Measurements from ENCODE around the gene TUBB4A.
"Not testable (repeated sequence)": the region's sequence is repeated elsewhere in the genome, so short reads cannot be mapped to it uniquely, and the experiment has no call there.

TUBB4A gene

GRCh38 chr19:6501740-6502648 lies at the start of gene TUBB4A:
Gene TUBB4A (minus strand): TSS chr19:6502309. CDS start chr19:6502212, 97 bp downstream.
- H3K4me3 ChIP-seq (ENCODE audit: low read depth, low read length) = peak within 1 kb of the TSS; percentile 47
- DNase-seq (ENCODE audit: low read depth) = no peak
- TF ChIP-seq CTCF (IDR thresholded peaks at IDR 0.05; ENCODE audit: low read depth, low read length, missing control alignments) = peak; percentile 12

GRCh38 chr19:6551091-6551490 lies 49.0 kb upstream of the TUBB4A start:
- TF ChIP-seq CTCF (IDR thresholded peaks at IDR 0.05; ENCODE audit: low read depth, low read length, missing control alignments) = no peak
- DNase-seq (ENCODE audit: low read depth) = no peak
- no peak overlapping the region for H3K4me3 ChIP-seq (ENCODE audit: low read depth, low read length)

DNA sequence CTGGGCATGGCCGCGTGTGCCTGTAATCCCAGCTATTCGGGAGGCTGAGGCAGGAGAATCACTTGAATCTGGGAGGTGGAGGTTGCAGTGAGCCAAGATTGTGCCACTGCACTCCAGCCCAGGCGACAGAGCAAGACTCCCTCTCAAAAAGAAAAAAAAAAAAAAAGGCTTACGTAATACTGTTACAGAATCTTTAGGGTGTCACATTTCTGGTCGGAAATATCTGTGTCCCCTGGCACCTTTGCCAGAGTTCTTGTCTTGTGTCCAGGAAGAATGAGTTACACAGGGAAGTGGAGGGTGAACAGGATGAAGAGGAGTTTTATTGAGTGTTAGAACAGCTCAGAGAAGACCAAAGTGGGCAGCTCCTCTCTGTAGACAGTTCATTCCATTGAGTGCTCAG lies 48.6 kb upstream of the TUBB4A start:
- DNase-seq (ENCODE audit: low read depth); H3K4me3 ChIP-seq (ENCODE audit: low read depth, low read length): not testable (repeated sequence)

DNA sequence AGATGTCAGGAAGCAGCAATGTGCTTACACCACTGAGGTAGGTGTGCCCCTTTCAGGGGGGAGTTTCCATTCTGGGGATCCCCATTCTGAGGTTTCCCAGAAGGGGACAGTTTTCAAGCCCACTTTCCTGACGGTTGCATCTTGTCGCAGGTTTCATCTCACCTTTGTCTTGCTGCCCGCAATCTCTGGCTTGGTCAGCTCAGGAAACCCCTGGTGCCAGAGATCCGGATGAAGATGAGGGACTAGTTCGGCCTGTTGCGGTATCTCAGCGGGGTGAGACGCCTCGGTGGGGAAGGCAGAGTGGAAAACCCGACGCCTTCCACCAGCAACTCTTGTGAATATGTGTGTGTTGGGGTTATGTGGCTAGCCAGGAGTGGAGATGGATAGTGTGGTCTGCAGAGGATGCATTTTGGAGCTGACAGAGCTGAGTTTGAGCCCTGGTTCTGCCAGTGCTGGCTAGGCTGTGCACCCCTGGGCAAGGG lies 41.8 kb upstream of the TUBB4A start:
- TF ChIP-seq CTCF (IDR thresholded peaks at IDR 0.05; ENCODE audit: low read depth, low read length, missing control alignments) = no peak

DNA sequence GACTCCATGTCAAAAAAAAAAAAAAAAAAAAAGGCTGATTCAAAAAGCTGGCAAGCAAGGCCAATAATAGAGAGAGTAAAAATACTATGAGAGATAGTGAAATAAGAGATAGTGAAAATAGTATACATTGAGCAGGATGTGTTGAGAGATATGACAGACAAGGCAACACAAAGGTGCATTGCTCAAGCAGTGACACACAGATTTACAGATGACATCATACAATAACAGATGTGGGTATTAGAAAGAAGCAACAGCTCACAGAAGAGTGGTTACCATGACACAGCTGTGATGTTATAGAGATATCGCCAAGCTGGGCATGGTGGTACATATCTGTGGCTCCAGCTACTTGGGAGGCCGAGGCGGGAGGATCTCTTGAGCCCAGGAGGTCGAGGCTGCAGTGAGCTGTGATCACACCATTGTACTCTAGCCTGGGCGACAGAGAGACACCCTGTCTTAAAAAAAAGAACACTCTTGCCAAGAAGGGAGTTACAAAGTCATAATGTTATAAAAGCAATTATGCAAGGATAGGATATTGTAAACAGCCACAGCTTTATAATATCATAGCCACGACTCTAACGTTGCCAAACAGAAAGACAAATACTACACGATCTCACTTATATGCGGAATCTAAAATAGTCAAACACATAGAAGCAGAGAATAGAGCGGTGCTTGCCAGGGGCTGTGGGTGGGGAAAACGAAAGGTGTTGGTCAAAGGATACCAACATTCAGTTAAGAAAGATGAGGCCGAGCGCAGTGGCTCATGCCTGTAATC lies 39.0 kb upstream of the TUBB4A start:
- no peak overlapping the region for H3K4me3 ChIP-seq (ENCODE audit: low read depth, low read length)
- TF ChIP-seq CTCF (IDR thresholded peaks at IDR 0.05; ENCODE audit: low read depth, low read length, missing control alignments) = no peak
- DNase-seq (ENCODE audit: low read depth) = no peak

More for the DNA sequence above, 41.8 kb upstream of the TUBB4A start:
- no peak overlapping the region for H3K4me3 ChIP-seq (ENCODE audit: low read depth, low read length)
- no peak for DNase-seq (ENCODE audit: low read depth)

DNA sequence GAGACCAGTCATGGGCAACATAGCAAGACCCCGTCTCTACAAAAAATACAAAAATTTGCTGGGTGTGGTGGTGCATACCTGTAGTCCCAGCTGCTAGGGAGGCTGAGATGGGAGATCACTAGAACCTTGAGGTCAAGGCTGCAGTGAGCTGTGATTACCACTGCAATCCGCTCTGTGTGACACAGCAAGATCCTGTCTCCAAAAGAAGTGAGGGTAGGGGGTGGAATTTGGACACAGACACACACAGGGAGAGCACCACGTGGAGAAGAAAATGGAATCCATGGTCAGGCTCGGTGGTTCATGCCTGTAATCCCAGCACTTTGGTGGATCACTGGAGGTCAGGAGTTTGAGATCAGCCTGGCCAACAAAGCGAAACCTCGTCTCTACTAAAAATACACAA lies 37.4 kb upstream of the TUBB4A start:
- H3K4me3 ChIP-seq (ENCODE audit: low read depth, low read length) = no peak overlapping the region
- no peak for TF ChIP-seq CTCF (IDR thresholded peaks at IDR 0.05; ENCODE audit: low read depth, low read length, missing control alignments)
- no peak for DNase-seq (ENCODE audit: low read depth)

DNA sequence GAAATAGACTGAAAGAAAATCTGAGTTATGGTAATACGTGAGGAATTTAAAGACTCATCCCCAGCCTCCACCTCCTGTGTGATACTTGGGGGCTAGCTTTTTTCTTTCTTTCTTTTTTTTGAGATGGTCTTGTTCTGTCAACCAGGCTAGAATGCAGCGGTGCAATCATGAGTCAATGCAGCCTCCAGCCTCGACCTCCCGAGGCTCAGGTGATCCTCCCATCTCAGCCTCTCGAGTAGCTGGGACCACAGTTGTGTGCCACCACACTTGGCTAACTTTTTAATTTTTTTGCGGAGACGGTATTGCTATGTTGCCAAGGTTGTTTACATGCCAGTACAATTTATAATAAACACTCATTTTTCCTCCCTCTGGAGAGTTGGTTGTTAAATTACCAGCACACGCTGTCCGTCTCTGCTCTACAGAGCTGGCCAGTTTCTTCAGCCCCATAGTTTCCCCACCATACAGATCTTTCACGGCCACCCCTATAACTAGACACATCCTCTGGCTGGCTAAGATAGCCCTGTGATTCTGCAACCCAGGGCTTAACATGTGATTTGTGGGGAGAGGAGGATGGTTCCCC lies 33.5 kb upstream of the TUBB4A start:
- no peak for DNase-seq (ENCODE audit: low read depth)
- no peak for TF ChIP-seq CTCF (IDR thresholded peaks at IDR 0.05; ENCODE audit: low read depth, low read length, missing control alignments)
- H3K4me3 ChIP-seq (ENCODE audit: low read depth, low read length) = no peak overlapping the region

Data from GM12864 (cell line).